GM08714 (cell line): Measurements from ENCODE around the gene RXRA.

Experiments
- H3K4me3 ChIP-seq: fragments of 200-500 bp; sonication (Bioruptor generic); 2 replicates; pipeline ENCODE4 v1.5.1; 2014; ENCODE audit warnings: mild to moderate bottlenecking, low read length, inconsistent platforms
- ZNF274 ChIP-seq: IDR thresholded peaks from 2 replicates; pipeline ENCODE4 v1.6.1; 2012; ENCODE audit warnings: mild to moderate bottlenecking, low read depth, low read length

Gene RXRA

GRCh38 chr9:134416385-134417015, 90.2 kb downstream of the RXRA start:
- no peak overlapping the region for H3K4me3 ChIP-seq
- no peak for TF ChIP-seq ZNF274

- no peak overlapping the region for H3K4me3 ChIP-seq
- TF ChIP-seq ZNF274, result no peak
Observed at GRCh38 chr9:134418354-134418753, 92.1 kb downstream of the RXRA start.

- no peak for TF ChIP-seq ZNF274
- no peak overlapping the region for H3K4me3 ChIP-seq
Observed at GRCh38 chr9:134419000-134419683, 92.9 kb downstream of the RXRA start.

GRCh38 chr9:134419684-134420076, 93.4 kb downstream of the RXRA start:
- no peak overlapping the region for H3K4me3 ChIP-seq
- TF ChIP-seq ZNF274, result no peak

GRCh38 chr9:134420281-134420845, 94.1 kb downstream of the RXRA start:
- no peak for TF ChIP-seq ZNF274
- H3K4me3 ChIP-seq, result no peak overlapping the region

GRCh38 chr9:134420974-134421432, 94.7 kb downstream of the RXRA start:
- no peak for TF ChIP-seq ZNF274
- H3K4me3 ChIP-seq, result no peak overlapping the region

GRCh38 chr9:134421888-134422287, 95.6 kb downstream of the RXRA start:
- no peak for TF ChIP-seq ZNF274
- no peak overlapping the region for H3K4me3 ChIP-seq

GRCh38 chr9:134422301-134423090, 96.2 kb downstream of the RXRA start:
- TF ChIP-seq ZNF274, result no peak
- no peak overlapping the region for H3K4me3 ChIP-seq

GRCh38 chr9:134423166-134423565, 96.9 kb downstream of the RXRA start:
- no peak for TF ChIP-seq ZNF274
- H3K4me3 ChIP-seq, result no peak overlapping the region

- H3K4me3 ChIP-seq, result no peak overlapping the region
- TF ChIP-seq ZNF274, result no peak
Observed at GRCh38 chr9:134423749-134424148, 97.5 kb downstream of the RXRA start.

- H3K4me3 ChIP-seq, result no peak overlapping the region
- no peak for TF ChIP-seq ZNF274
Observed at GRCh38 chr9:134424818-134425217, 98.6 kb downstream of the RXRA start.

GRCh38 chr9:134425401-134425800, 99.1 kb downstream of the RXRA start:
- no peak overlapping the region for H3K4me3 ChIP-seq
- no peak for TF ChIP-seq ZNF274

GRCh38 chr9:134425812-134426211, 99.6 kb downstream of the RXRA start:
- no peak overlapping the region for H3K4me3 ChIP-seq
- no peak for TF ChIP-seq ZNF274

- no peak for TF ChIP-seq ZNF274
- no peak overlapping the region for H3K4me3 ChIP-seq
Observed at GRCh38 chr9:134426436-134426835, 100.2 kb downstream of the RXRA start.

GRCh38 chr9:134427153-134427782, 101.0 kb downstream of the RXRA start:
- no peak overlapping the region for H3K4me3 ChIP-seq
- no peak for TF ChIP-seq ZNF274
